Stimulated activated CD4-positive, alpha-beta T cell treated with anti-CD3 and anti-CD28 coated beads, Interleukin-12 subunit alpha, Interleukin-12 subunit beta, amount 100 ng/mL, for 4 hours (primary cell): ENCODE data around the gene S100A9.
"Not testable (repeated sequence)": the region's sequence is repeated elsewhere in the genome, so short reads cannot be mapped to it uniquely, and the experiment has no call there.

Experiments used
- DNase-seq: peaks from one replicate; pipeline ENCODE4 v3.0.0-alpha.2; 2020

S100A9 gene

GRCh38 chr1:153357853-153358690, at the start of gene S100A9:
Gene S100A9, plus strand, starts transcription at chr1:153357854. Its CDS starts 430 bp downstream, at chr1:153358284.
- no peak for DNase-seq

GRCh38 chr1:153308540-153308939, 49.1 kb upstream of the S100A9 start:
- no peak for DNase-seq

- no peak for DNase-seq
Observed at GRCh38 chr1:153309441-153309840, 48.2 kb upstream of the S100A9 start.

GRCh38 chr1:153310526-153310925, 47.1 kb upstream of the S100A9 start:
- no peak for DNase-seq

GRCh38 chr1:153312570-153313186, 45.0 kb upstream of the S100A9 start, which contains the start of gene PGLYRP3:
Gene PGLYRP3, minus strand, starts transcription at chr1:153312952. Its CDS starts 2,287 bp downstream, at chr1:153310665.
- DNase-seq, result no peak

- DNase-seq, result no peak
Observed at GRCh38 chr1:153313288-153313687, 44.4 kb upstream of the S100A9 start.

- not testable (repeated sequence) for DNase-seq
Observed at GRCh38 chr1:153314388-153314787, 43.3 kb upstream of the S100A9 start.

- not testable (repeated sequence) for DNase-seq
Observed at GRCh38 chr1:153316013-153316412, 41.6 kb upstream of the S100A9 start.

GRCh38 chr1:153318145-153318544, 39.5 kb upstream of the S100A9 start:
- DNase-seq, result not testable (repeated sequence)

GRCh38 chr1:153322568-153322967, 35.1 kb upstream of the S100A9 start:
- DNase-seq, result no peak

- DNase-seq, result no peak
Observed at GRCh38 chr1:153324912-153325311, 32.7 kb upstream of the S100A9 start.

- no peak for DNase-seq
Observed at GRCh38 chr1:153333902-153334301, 23.8 kb upstream of the S100A9 start.

GRCh38 chr1:153336650-153337049, 21.0 kb upstream of the S100A9 start:
- DNase-seq, result no peak

GRCh38 chr1:153337980-153338853, 19.4 kb upstream of the S100A9 start:
- DNase-seq, result no peak

- no peak for DNase-seq
Observed at GRCh38 chr1:153339802-153340201, 17.9 kb upstream of the S100A9 start.

- DNase-seq, result no peak
Observed at GRCh38 chr1:153340356-153340755, 17.3 kb upstream of the S100A9 start.

GRCh38 chr1:153341431-153341934, 16.2 kb upstream of the S100A9 start:
- no peak for DNase-seq

- no peak for DNase-seq
Observed at GRCh38 chr1:153342178-153342577, 15.5 kb upstream of the S100A9 start.

- no peak for DNase-seq
Observed at GRCh38 chr1:153343040-153343681, 14.5 kb upstream of the S100A9 start.

- DNase-seq, result no peak
Observed at GRCh38 chr1:153343811-153344717, 13.6 kb upstream of the S100A9 start.

- DNase-seq, result no peak
Observed at GRCh38 chr1:153344718-153345025, 13.0 kb upstream of the S100A9 start.
